H9 (cell line): ENCODE measurements around the gene AFAP1. TPM values are rescaled to one million over a fixed set of nuclear protein-coding genes. Genes with fewer than 3 reads are reported as not detected.

Source experiments
- DNase-seq: peaks from one replicate; pipeline ENCODE4 v3.0.0-alpha.2; 2017
- H2AFZ ChIP-seq: one replicate; pipeline ENCODE4 v1.6.1; 2013; ENCODE audit warnings: mild to moderate bottlenecking, low read length, control low read depth, moderate library complexity
- H2AK5ac ChIP-seq: 2 replicates; pipeline ENCODE4 v1.6.1; 2013; ENCODE audit warnings: low read length, control low read depth, mixed read lengths; ENCODE audit not compliant: insufficient read length
- H2BK120ac ChIP-seq: one replicate; pipeline ENCODE4 v1.6.1; 2013; ENCODE audit warnings: low read depth, mild to moderate bottlenecking, low read length, control low read depth, inconsistent platforms; ENCODE audit not compliant: poor library complexity, severe bottlenecking
- H2BK12ac ChIP-seq: 2 replicates; pipeline ENCODE4 v1.6.1; 2013; ENCODE audit warnings: low read length, control low read depth, mixed read lengths, low read depth; ENCODE audit not compliant: insufficient read length
- H2BK15ac ChIP-seq: 2 replicates; pipeline ENCODE4 v1.6.1; 2013; ENCODE audit warnings: low read depth, low read length, control low read depth
- H2BK20ac ChIP-seq: one replicate; pipeline ENCODE4 v1.6.1; 2013; ENCODE audit warnings: low read depth, mild to moderate bottlenecking, low read length, control low read depth, inconsistent platforms; ENCODE audit not compliant: poor library complexity, severe bottlenecking
- H2BK5ac ChIP-seq: 2 replicates; pipeline ENCODE4 v1.6.1; 2013; ENCODE audit warnings: low read length, control low read depth, mixed read lengths; ENCODE audit not compliant: insufficient read length
- H3K14ac ChIP-seq: 2 replicates; pipeline ENCODE4 v1.6.1; 2013; ENCODE audit warnings: low read length, control low read depth; ENCODE audit not compliant: insufficient read depth
- H3K18ac ChIP-seq: 2 replicates; pipeline ENCODE4 v1.6.1; 2013; ENCODE audit warnings: low read depth, mild to moderate bottlenecking, mixed read lengths, low read length, control low read depth; ENCODE audit not compliant: insufficient read length
- H3K23ac ChIP-seq: 2 replicates; pipeline ENCODE4 v1.6.1; 2013; ENCODE audit warnings: low read length, control low read depth, mixed read lengths, low read depth; ENCODE audit not compliant: insufficient read length
- H3K23me2 ChIP-seq: 2 replicates; pipeline ENCODE4 v1.6.1; 2013; ENCODE audit warnings: low read depth, mild to moderate bottlenecking, mixed read lengths, low read length, control low read depth; ENCODE audit not compliant: insufficient read length, poor library complexity, severe bottlenecking
- H3K27ac ChIP-seq: 2 replicates; pipeline ENCODE4 v1.5.1; 2013; ENCODE audit warnings: low read length, control low read depth, mixed read lengths, low read depth; ENCODE audit not compliant: insufficient read length
- H3K27me3 ChIP-seq: 2 replicates; pipeline ENCODE4 v1.6.1; 2013; ENCODE audit warnings: low read length, control low read depth, inconsistent platforms; ENCODE audit not compliant: insufficient read depth
- H3K4ac ChIP-seq: 2 replicates; pipeline ENCODE4 v1.6.1; 2013; ENCODE audit warnings: low read depth, mild to moderate bottlenecking, control low read depth, inconsistent platforms, low read length, moderate library complexity
- H3K4me1 ChIP-seq: 2 replicates; pipeline ENCODE4 v1.6.1; 2013; ENCODE audit warnings: low read length, control low read depth, inconsistent platforms; ENCODE audit not compliant: insufficient read depth
- H3K4me2 ChIP-seq: 2 replicates; pipeline ENCODE4 v1.6.1; 2013; ENCODE audit warnings: low read length, control low read depth, mixed read lengths; ENCODE audit not compliant: insufficient read length, insufficient read depth
- H3K56ac ChIP-seq: 2 replicates; pipeline ENCODE4 v1.6.1; 2013; ENCODE audit warnings: low read depth, mild to moderate bottlenecking, mixed read lengths, low read length, control low read depth; ENCODE audit not compliant: insufficient read length
- H3K79me1 ChIP-seq: 2 replicates; pipeline ENCODE4 v1.6.1; 2013; ENCODE audit warnings: low read depth, mild to moderate bottlenecking, moderate library complexity, low read length, control low read depth, inconsistent platforms; ENCODE audit not compliant: insufficient read depth, poor library complexity, severe bottlenecking
- H3K79me2 ChIP-seq: 2 replicates; pipeline ENCODE4 v1.6.1; 2013; ENCODE audit warnings: low read length, control low read depth, inconsistent platforms; ENCODE audit not compliant: insufficient read depth
- H3K9ac ChIP-seq: 2 replicates; pipeline ENCODE4 v1.6.1; 2013; ENCODE audit warnings: low read length, control low read depth, mixed read lengths; ENCODE audit not compliant: insufficient read length; ENCODE audit errors: extremely low read depth
- H3K9me3 ChIP-seq: one replicate; pipeline ENCODE4 v1.6.1; 2013; ENCODE audit warnings: low read depth, low read length, inconsistent platforms; ENCODE audit not compliant: control insufficient read depth
- H3T11ph ChIP-seq: one replicate; pipeline ENCODE4 v1.6.1; 2013; ENCODE audit warnings: mild to moderate bottlenecking, low read length, control low read depth, inconsistent platforms
- H4K20me1 ChIP-seq: one replicate; pipeline ENCODE4 v1.6.1; 2013; ENCODE audit not compliant: control insufficient read depth, insufficient read length, insufficient read depth
- H4K5ac ChIP-seq: 2 replicates; pipeline ENCODE4 v1.6.1; 2013; ENCODE audit warnings: low read depth, mild to moderate bottlenecking, mixed read lengths, low read length, control low read depth; ENCODE audit not compliant: insufficient read length
- H4K8ac ChIP-seq: replicated peaks from 2 replicates; pipeline ENCODE4 v1.6.1; 2013; ENCODE audit warnings: low read length, control low read depth, mixed read lengths, low read depth; ENCODE audit not compliant: insufficient read length
- H4K91ac ChIP-seq: 2 replicates; pipeline ENCODE4 v1.6.1; 2013; ENCODE audit warnings: low read depth, mild to moderate bottlenecking, moderate library complexity, mixed read lengths, low read length, control low read depth; ENCODE audit not compliant: insufficient read length
- H3K27ac Mint-ChIP-seq, 3 experiments: 2 replicates in 2 of 3; 3 replicates in 1 of 3; pipeline ENCODE4 v1.8.0; 2020 to 2021; ENCODE audit warnings: mixed read lengths in 3 of 3, mild to moderate bottlenecking in 1 of 3, moderate library complexity in 1 of 3
- H3K27me3 Mint-ChIP-seq: 2 replicates; pipeline ENCODE4 v1.8.0; 2021; ENCODE audit warnings: low read depth, mild to moderate bottlenecking, moderate library complexity, mixed read lengths
- H3K36me3 Mint-ChIP-seq, 3 experiments: 2 replicates in 2 of 3; 3 replicates in 1 of 3; pipeline ENCODE4 v1.8.0; 2020 to 2021; ENCODE audit warnings: low read depth in 3 of 3, mixed read lengths in 3 of 3; ENCODE audit not compliant: insufficient read depth in 1 of 3
- H3K4me1 Mint-ChIP-seq, 2 experiments: 2 replicates each; pipeline ENCODE4 v1.8.0; 2020; ENCODE audit warnings: mixed read lengths in 2 of 2
- H3K4me3 Mint-ChIP-seq, 2 experiments: 2 replicates in 1 of 2; 3 replicates in 1 of 2; pipeline ENCODE4 v1.8.0; 2020 to 2021; ENCODE audit warnings: mild to moderate bottlenecking in 2 of 2, mixed read lengths in 2 of 2, moderate library complexity in 1 of 2
- H3K9me3 Mint-ChIP-seq, 2 experiments: 2 replicates in 1 of 2; 3 replicates in 1 of 2; pipeline ENCODE4 v1.8.0; 2020; ENCODE audit warnings: mild to moderate bottlenecking in 2 of 2, mixed read lengths in 2 of 2, moderate library complexity in 1 of 2
- CTCF ChIP-seq: fragments of 200-600 bp; sonication (generic); conservative IDR thresholded peaks from 3 replicates; pipeline ENCODE4 v1.8.0; 2021; ENCODE audit warnings: antibody characterized with exemption, mild to moderate bottlenecking
- WGBS: extraction: QIAGEN DNeasy Blood & Tissue Kit; methylation state at CpG from one replicate; pipeline ENCODE4 v1.1.7; 2013; ENCODE audit warnings: missing lambda C conversion rate, low lambda C conversion rate, mixed read lengths; ENCODE audit not compliant: insufficient read length; ENCODE audit errors: extremely low coverage; 5-methylcytosine and 5-hydroxymethylcytosine counted together
- total RNA-seq: library from RNA; stranded (reverse); gene quantifications from 2 replicates; pipeline ENCODE4 v1.2.1, GENCODE V29; 2021

The AFAP1 gene
- total RNA-seq, 1 experiment from 2014 or later, result 6.5 TPM

- Histone ChIP-seq H2BK12ac (no peak overlapping the region), H3K27ac (no peak overlapping the region), H2BK20ac (no peak overlapping the region), H3K56ac (no peak overlapping the region), H3K18ac (no peak overlapping the region), H3K79me2 (peaks cover 2% of the 10 kb centered on the region; the same call in 1 of the 2 replicates), H3T11ph (no peak overlapping the region), H4K8ac (no peak overlapping the region), H2AK5ac (no peak overlapping the region), H4K20me1 (no peaks in the 10 kb centered on the region), H3K4me2 (no peak overlapping the region), H3K14ac (no peak overlapping the region), H4K91ac (no peak overlapping the region), H3K27me3 (no peaks in the 10 kb centered on the region), H2BK120ac (no peak overlapping the region), H2BK15ac (no peak overlapping the region), H3K9me3 (no peaks in the 10 kb centered on the region), H2BK5ac (no peak overlapping the region), H2AFZ (no peak overlapping the region), H3K23me2 (no peaks in the 10 kb centered on the region), H3K79me1 (peaks cover 6% of the 10 kb centered on the region), H3K9ac (no peak overlapping the region), H4K5ac (no peak overlapping the region), H3K4me1 (peaks cover 7% of the 10 kb centered on the region; the same call in 1 of the 2 replicates), H3K4ac (no peak overlapping the region), H3K23ac (no peak overlapping the region)
- Mint-ChIP-seq H3K9me3 (no peaks in the 10 kb centered on the region), H3K27me3 (no peaks in the 10 kb centered on the region), H3K27ac (peak overlapping the region in 1 of 3 experiments; percentile 19; a peak in 2 of 7 replicates), H3K4me1 (peaks cover 59 to 70% of the 10 kb centered on the region in 2 experiments), H3K36me3 (no peaks in the 10 kb centered on the region), H3K4me3 (no peak overlapping the region)
- TF ChIP-seq CTCF, result no peak
- no CpG with 5 or more reads among the region's 9 CpGs for WGBS
- no peak for DNase-seq
These were observed 40.3 kb downstream of the AFAP1 start for GRCh38 chr4:7899184-7899869.
